IMR-90 (cell line): ENCODE measurements around the gene OGFR. TPM values are rescaled to one million over a fixed set of nuclear protein-coding genes. Genes with fewer than 3 reads are reported as not detected.

Source experiments
- ATAC-seq: fragments of 200-7000 bp; cut with Tn5 transposase; 2 replicates; pipeline ENCODE4 v1.9.1; 2020; ENCODE audit warnings: low read depth, mild to moderate bottlenecking, moderate library complexity
- BruUV-seq: library from RNA; stranded (reverse); fragments of 400-500 nt; replicated peaks from 2 replicates; lab custom pipeline; 2021; lab: Mats Ljungman, UMichigan
- CTCF ChIA-PET: fragments of 300-600 bp; formaldehyde crosslinking; extraction: SDS; loops from one replicate; lab custom pipeline; 2021; ENCODE audit warnings: antibody characterized with exemption; lab: Yijun Ruan, JAX
- POLR2A ChIA-PET: fragments of 300-600 bp; sonication (Branson Sonifier 250); formaldehyde crosslinking; loops from one replicate; lab custom pipeline; 2022; ENCODE audit warnings: antibody characterized with exemption; ENCODE audit not compliant: unreplicated experiment; lab: Charles Lee
- DNase-seq: peaks from one replicate; pipeline ENCODE4 v3.0.0; 2013
- H2AFZ ChIP-seq: replicated peaks from 2 replicates; pipeline ENCODE3; 2013; ENCODE audit warnings: low read length, mild to moderate bottlenecking; ENCODE audit not compliant: poor library complexity
- H2AK5ac ChIP-seq: 2 replicates; pipeline ENCODE4 v1.6.1; 2013; ENCODE audit warnings: low read depth, low read length, inconsistent platforms
- H2AK9ac ChIP-seq: replicated peaks from 2 replicates; pipeline ENCODE3; 2013; ENCODE audit warnings: mild to moderate bottlenecking, low read depth, low read length, moderate library complexity; ENCODE audit not compliant: poor library complexity
- H2BK120ac ChIP-seq: 2 replicates; pipeline ENCODE4 v1.6.1; 2013; ENCODE audit warnings: low read depth, low read length, inconsistent platforms
- H2BK15ac ChIP-seq: 3 replicates; pipeline ENCODE4 v1.6.1; 2013; ENCODE audit warnings: low read depth, low read length, inconsistent platforms
- H2BK20ac ChIP-seq: 2 replicates; pipeline ENCODE4 v1.6.1; 2013; ENCODE audit warnings: low read depth, mild to moderate bottlenecking, inconsistent platforms, low read length, moderate library complexity
- H2BK5ac ChIP-seq: 2 replicates; pipeline ENCODE4 v1.6.1; 2013; ENCODE audit warnings: mild to moderate bottlenecking, low read depth, low read length, inconsistent platforms; ENCODE audit not compliant: poor library complexity, severe bottlenecking
- H3K14ac ChIP-seq: replicated peaks from 2 replicates; pipeline ENCODE4 v1.6.1; 2013; ENCODE audit warnings: low read depth, low read length, inconsistent platforms
- H3K18ac ChIP-seq: 2 replicates; pipeline ENCODE4 v1.6.1; 2013; ENCODE audit warnings: low read depth, low read length, control low read depth
- H3K23ac ChIP-seq: 2 replicates; pipeline ENCODE4 v1.6.1; 2013; ENCODE audit warnings: low read depth, low read length, inconsistent platforms
- H3K27ac ChIP-seq: 2 replicates; pipeline ENCODE4 v1.5.1; 2013; ENCODE audit warnings: mild to moderate bottlenecking, control low read depth, low read length; ENCODE audit not compliant: insufficient read depth
- H3K27me3 ChIP-seq: 2 replicates; pipeline ENCODE4 v1.6.1; 2013; ENCODE audit warnings: low read length; ENCODE audit not compliant: control insufficient read depth, insufficient read depth
- H3K36me3 ChIP-seq: 2 replicates; pipeline ENCODE4 v1.6.1; 2013; ENCODE audit warnings: low read length, mixed read lengths; ENCODE audit not compliant: control insufficient read depth, insufficient read depth
- H3K4ac ChIP-seq: 2 replicates; pipeline ENCODE4 v1.6.1; 2013; ENCODE audit warnings: low read depth, low read length, inconsistent platforms
- H3K4me1 ChIP-seq: 2 replicates; pipeline ENCODE4 v1.6.1; 2013; ENCODE audit warnings: low read length, mixed read lengths; ENCODE audit not compliant: control insufficient read depth, insufficient read depth
- H3K4me2 ChIP-seq: 2 replicates; pipeline ENCODE4 v1.6.1; 2013; ENCODE audit warnings: low read depth, mild to moderate bottlenecking, control low read depth, low read length, moderate library complexity
- H3K4me3 ChIP-seq: 2 replicates; pipeline ENCODE4 v1.5.1; 2013; ENCODE audit warnings: low read depth, mild to moderate bottlenecking, control low read depth, low read length, moderate library complexity; ENCODE audit not compliant: insufficient read depth
- H3K56ac ChIP-seq: 2 replicates; pipeline ENCODE4 v1.6.1; 2013; ENCODE audit warnings: low read length, inconsistent platforms; ENCODE audit not compliant: insufficient read depth; ENCODE audit errors: extremely low read depth
- H3K79me1 ChIP-seq, 2 experiments: 2 replicates each; pipeline ENCODE4 v1.6.1; 2013; ENCODE audit warnings: low read length in 2 of 2, inconsistent platforms in 1 of 2, low read depth in 1 of 2
- H3K9ac ChIP-seq: 2 replicates; pipeline ENCODE4 v1.6.1; 2013; ENCODE audit warnings: low read depth, low read length, control low read depth
- H3K9me1 ChIP-seq: 2 replicates; pipeline ENCODE4 v1.6.1; 2013; ENCODE audit warnings: low read length, inconsistent platforms; ENCODE audit not compliant: insufficient read depth
- H3K9me3 ChIP-seq: 2 replicates; pipeline ENCODE4 v1.6.1; 2013; ENCODE audit warnings: low read length; ENCODE audit not compliant: control insufficient read depth, insufficient read depth
- H4K20me1 ChIP-seq: 2 replicates; pipeline ENCODE4 v1.6.1; 2013; ENCODE audit warnings: low read length, inconsistent platforms; ENCODE audit not compliant: insufficient read depth
- H4K5ac ChIP-seq: 2 replicates; pipeline ENCODE4 v1.6.1; 2013; ENCODE audit warnings: mild to moderate bottlenecking, low read depth, low read length, control low read depth
- H4K8ac ChIP-seq, 2 experiments: 2 replicates each; pipeline ENCODE4 v1.6.1; 2013; ENCODE audit warnings: low read depth in 2 of 2, low read length in 2 of 2, control low read depth in 1 of 2, inconsistent platforms in 1 of 2
- H4K91ac ChIP-seq: 2 replicates; pipeline ENCODE4 v1.6.1; 2013; ENCODE audit warnings: low read depth, low read length, inconsistent platforms; ENCODE audit not compliant: insufficient read depth
- BHLHE40 ChIP-seq: fragments of 150-350 bp; IDR thresholded peaks from 2 replicates; pipeline ENCODE4 v1.6.1; 2016; ENCODE audit warnings: mild to moderate bottlenecking, low read depth, low read length
- CEBPB ChIP-seq: IDR thresholded peaks from 2 replicates; pipeline ENCODE4 v1.6.1; 2012; ENCODE audit warnings: low read depth, low read length, improper control_type of control experiment
- CHD1 ChIP-seq: IDR thresholded peaks from 2 replicates; pipeline ENCODE4 v1.6.1; 2012; ENCODE audit warnings: low read depth, low read length, improper control_type of control experiment
- CTCF ChIP-seq: conservative IDR thresholded peaks from 2 replicates; pipeline ENCODE4 v1.5.1; 2012; ENCODE audit warnings: mild to moderate bottlenecking, low read depth, low read length, improper control_type of control experiment
- ELK1 ChIP-seq: fragments of 150-350 bp; IDR thresholded peaks from 2 replicates; pipeline ENCODE4 v1.6.1; 2016; ENCODE audit warnings: low read depth, mild to moderate bottlenecking, low read length, moderate library complexity, borderline replicate concordance
- FOS ChIP-seq: fragments of 150-350 bp; IDR thresholded peaks from 2 replicates; pipeline ENCODE4 v1.6.1; 2016; ENCODE audit warnings: low read depth, low read length
- MAFK ChIP-seq: IDR thresholded peaks from 2 replicates; pipeline ENCODE4 v1.6.1; 2012; ENCODE audit warnings: low read depth, low read length, improper control_type of control experiment
- MAZ ChIP-seq: IDR thresholded peaks from 2 replicates; pipeline ENCODE4 v1.6.1; 2012; ENCODE audit warnings: low read depth, mild to moderate bottlenecking, low read length, improper control_type of control experiment, moderate library complexity, borderline replicate concordance
- MXI1 ChIP-seq: IDR thresholded peaks from 2 replicates; pipeline ENCODE4 v1.6.1; 2012; ENCODE audit warnings: low read depth, mild to moderate bottlenecking, low read length, moderate library complexity, borderline replicate concordance
- NFE2L2 ChIP-seq: fragments of 150-350 bp; IDR thresholded peaks from 2 replicates; pipeline ENCODE4 v1.6.1; 2016; ENCODE audit warnings: low read depth, mild to moderate bottlenecking, low read length
- POLR2A ChIP-seq: IDR thresholded peaks from 2 replicates; pipeline ENCODE4 v1.6.1; 2012; ENCODE audit warnings: mild to moderate bottlenecking, low read depth, low read length
- RAD21 ChIP-seq: IDR thresholded peaks from 2 replicates; pipeline ENCODE4 v1.6.1; 2012; ENCODE audit warnings: low read length, improper control_type of control experiment
- RCOR1 ChIP-seq: IDR thresholded peaks from 2 replicates; pipeline ENCODE4 v1.6.1; 2012; ENCODE audit warnings: mild to moderate bottlenecking, low read length, improper control_type of control experiment; ENCODE audit not compliant: insufficient replicate concordance
- RFX5 ChIP-seq: IDR thresholded peaks from 2 replicates; pipeline ENCODE4 v1.8.0; 2012; ENCODE audit warnings: low read depth, mild to moderate bottlenecking, low read length, moderate library complexity
- SMC3 ChIP-seq: fragments of 150-350 bp; IDR thresholded peaks from 2 replicates; pipeline ENCODE4 v1.6.1; 2016; ENCODE audit warnings: low read depth, mild to moderate bottlenecking, antibody characterized with exemption, low read length, moderate library complexity
- USF2 ChIP-seq: fragments of 150-350 bp; IDR thresholded peaks from 2 replicates; pipeline ENCODE4 v1.6.1; 2017; ENCODE audit warnings: mild to moderate bottlenecking, antibody characterized with exemption, low read length, low read depth
- WGBS, 2 experiments: methylation state at CpG; one replicate each; pipeline versions ENCODE4 v1.1.5 to v1.1.7; 2013; ENCODE audit warnings: missing lambda C conversion rate in 2 of 2; ENCODE audit not compliant: insufficient read length in 1 of 2; ENCODE audit errors: extremely low coverage in 2 of 2; 5-methylcytosine and 5-hydroxymethylcytosine counted together
- dilution Hi-C: fragments of 300-500 bp; cut with HindIII; formaldehyde crosslinking; loops from one replicate; pipeline ENCODE4 v1.14.3; 2018; ENCODE audit warnings: low sequenced_read_pairs; ENCODE audit not compliant: unreplicated experiment
- in situ Hi-C: fragments of 300-500 bp; cut with MboI; formaldehyde crosslinking; loops from 3 replicates; pipeline ENCODE4 v1.14.3; 2019; ENCODE audit warnings: low sequenced_read_pairs, inconsistent platforms, mixed read lengths
- intact Hi-C: fragments of 100-400 bp; cut with micrococcal nuclease; formaldehyde crosslinking; loops from 2 replicates; pipeline ENCODE4 v1.10.0; 2022
- polyA plus RNA-seq, 3 experiments: library from polyadenylated mRNA; depleted of rRNA; stranded (reverse); fragments of >200 nt; gene quantifications; 2 replicates each; pipeline ENCODE4 v1.2.3, GENCODE V29; 2012; ENCODE audit warnings: low replicate concordance in 1 of 3
- total RNA-seq: library from RNA; depleted of rRNA; stranded (reverse); fragments of >200 nt; gene quantifications from 2 replicates; pipeline ENCODE4 v1.2.3, GENCODE V29; 2012

The OGFR gene
- total and polyA plus RNA-seq, 2 of the 4 experiments (the other 2 are of a cell fraction), result 22.4 to 30.1 TPM

- no peaks in the 10 kb centered on the region; the same call in 1 of the 2 replicates for H3K4me1 ChIP-seq
- ChIA-PET POLR2A (no interaction called here), CTCF (no interaction called here)
- no peak overlapping the region for H4K5ac ChIP-seq
- H4K91ac ChIP-seq, result no peak overlapping the region
- H3K56ac ChIP-seq, result no peak overlapping the region
- H2BK15ac ChIP-seq, result no peak overlapping the region
- H3K4me2 ChIP-seq, result no peak overlapping the region
- no peak overlapping the region for H3K4me3 ChIP-seq
- no peak overlapping the region for H3K27ac ChIP-seq
- H2AFZ ChIP-seq, result no peak overlapping the region
- DNase-seq (no peak), ATAC-seq (no peak)
- no peak overlapping the region for H3K14ac ChIP-seq
- dilution Hi-C loops, result no loop called here
- H2AK5ac ChIP-seq, result no peak overlapping the region
- no peak overlapping the region for H2AK9ac ChIP-seq
- WGBS, 2 experiments, result 80% methylated on average over 6 of the region's 24 CpGs; no CpG with 5 or more reads in 1 of the 2 experiments
- H3K79me1 ChIP-seq, result no peaks in the 10 kb centered on the region
- BruUV-seq, result no TSS peak
- H2BK5ac ChIP-seq, result no peak overlapping the region
- in situ Hi-C loops, result no loop called here
- no peak overlapping the region for H3K23ac ChIP-seq
- intact Hi-C loops, result no loop called here
- H2BK20ac ChIP-seq, result no peak overlapping the region
- no peaks in the 10 kb centered on the region for H3K9me1 ChIP-seq
- H2BK120ac ChIP-seq, result no peak overlapping the region
- H3K36me3 ChIP-seq, result no peaks in the 10 kb centered on the region
- H4K20me1 ChIP-seq, result no peaks in the 10 kb centered on the region
- TF ChIP-seq POLR2A (no peak), MAFK (no peak), RAD21 (no peak), BHLHE40 (no peak), SMC3 (no peak), FOS (no peak), RCOR1 (no peak), CTCF (no peak), RFX5 (no peak), CHD1 (no peak), MXI1 (no peak), CEBPB (no peak), MAZ (no peak), NFE2L2 (no peak), ELK1 (no peak), USF2 (no peak)
- H3K4ac ChIP-seq, result no peak overlapping the region
- no peaks in the 10 kb centered on the region for H3K9me3 ChIP-seq
- no peak overlapping the region for H4K8ac ChIP-seq
- H3K9ac ChIP-seq, result no peak overlapping the region
- no peaks in the 10 kb centered on the region for H3K27me3 ChIP-seq
- no peak overlapping the region for H3K18ac ChIP-seq
Measured at GRCh38 chr20:62826646-62827310, 22.1 kb downstream of the OGFR start.
